NCI-H1105 (cell line): Measurements from ENCODE around the gene ROBO1.
"Not testable (repeated sequence)": the region's sequence is repeated elsewhere in the genome, so short reads cannot be mapped to it uniquely, and the experiment has no call there.

ENCODE experiments used
- DNase-seq: peaks from one replicate; lab custom pipeline; 2025; lab: John Stamatoyannopoulos, UW

ROBO1 gene

DNA sequence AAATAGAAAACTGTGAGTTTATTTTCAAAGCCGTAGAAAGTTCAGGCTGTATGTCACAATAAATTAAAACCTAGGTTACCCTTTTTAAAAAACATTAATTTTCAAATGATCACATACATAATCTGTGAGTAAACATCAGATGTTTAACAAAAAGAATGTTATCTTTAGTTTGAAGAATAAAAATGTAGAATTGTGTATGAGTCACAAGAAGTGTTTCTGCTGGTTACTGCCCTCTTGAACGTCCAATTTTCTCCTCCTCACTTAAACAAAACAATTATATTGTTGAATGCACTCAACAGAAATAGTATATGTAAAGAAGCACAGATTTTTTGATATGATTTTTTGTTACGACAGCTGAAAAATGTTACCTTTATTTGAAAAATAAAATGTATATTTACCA is 855.1 kb downstream of the ROBO1 start:
- DNase-seq = no peak

DNA sequence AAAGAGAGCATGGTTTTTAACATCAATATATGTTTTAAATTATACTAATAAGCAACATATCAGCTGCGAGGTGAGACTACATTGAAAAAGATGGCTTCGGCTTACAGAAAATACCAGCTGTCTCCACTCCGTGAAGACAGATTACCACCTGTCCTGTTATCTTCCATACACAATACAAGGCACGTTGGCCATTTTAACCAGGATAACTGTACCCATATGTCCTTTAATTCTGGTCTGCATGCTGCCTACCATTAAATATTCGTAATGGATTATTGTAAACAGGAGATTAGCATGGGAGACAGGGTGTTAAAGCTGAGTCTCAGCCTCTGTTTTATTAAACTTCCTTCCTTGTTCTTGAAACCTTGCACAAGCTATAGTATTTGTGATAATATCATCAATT is 855.5 kb downstream of the ROBO1 start:
- DNase-seq = no peak

DNA sequence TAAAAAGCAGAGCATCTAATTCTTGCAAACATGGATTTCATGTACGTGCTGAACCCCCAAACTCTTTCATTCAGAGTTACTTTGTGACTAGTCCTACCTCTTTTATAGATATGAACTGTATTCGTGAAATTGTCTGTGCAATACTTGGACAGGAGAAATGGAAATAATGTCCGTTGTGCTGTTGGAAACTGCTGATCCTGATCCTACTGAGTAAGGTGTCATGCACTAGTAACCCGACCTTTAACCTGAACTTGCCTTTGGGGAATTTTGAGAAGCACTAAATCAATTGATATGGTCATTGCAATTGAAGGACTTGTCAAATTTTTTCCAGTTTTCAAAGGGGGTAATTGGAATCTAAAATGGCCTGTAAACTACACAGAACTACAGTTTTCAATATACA is 856.4 kb downstream of the ROBO1 start:
- no peak for DNase-seq

DNA sequence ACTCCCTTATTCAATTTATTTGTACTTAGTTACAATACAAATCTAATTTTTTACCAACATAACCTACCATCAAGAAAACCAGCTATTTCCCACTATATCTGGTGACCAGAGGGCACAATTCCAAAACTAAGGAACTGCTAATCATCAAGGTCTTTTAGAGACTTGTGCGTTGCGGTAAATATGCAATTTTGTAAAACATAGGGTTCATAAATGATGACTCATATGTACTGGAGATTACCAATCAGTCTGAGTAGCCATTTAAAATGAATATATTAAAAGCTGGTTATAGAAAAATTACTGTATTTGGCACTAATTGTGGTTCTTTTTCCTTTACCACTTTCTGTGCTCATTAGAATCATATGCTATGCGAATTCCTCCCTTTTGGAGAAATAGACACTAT is 859.6 kb downstream of the ROBO1 start:
- DNase-seq = no peak

DNA sequence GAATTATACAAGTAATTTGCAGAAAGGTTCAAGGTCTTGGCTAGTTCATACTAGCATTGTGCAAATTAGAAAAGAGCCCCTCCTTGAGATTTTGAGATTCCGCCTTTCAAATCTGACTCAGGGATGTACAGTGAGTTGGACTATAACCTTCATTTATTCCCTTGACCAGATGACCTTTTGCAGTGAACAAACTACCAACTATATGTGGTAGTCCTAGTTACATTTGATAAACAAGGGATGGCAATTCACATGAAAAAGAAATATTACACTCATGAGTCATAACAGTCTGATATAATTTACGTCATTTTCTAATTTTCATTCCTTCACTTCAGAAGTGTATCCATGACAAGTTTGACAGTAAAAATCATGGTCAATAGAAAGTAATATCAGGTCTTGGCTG is 860.4 kb downstream of the ROBO1 start:
- no peak for DNase-seq

DNA sequence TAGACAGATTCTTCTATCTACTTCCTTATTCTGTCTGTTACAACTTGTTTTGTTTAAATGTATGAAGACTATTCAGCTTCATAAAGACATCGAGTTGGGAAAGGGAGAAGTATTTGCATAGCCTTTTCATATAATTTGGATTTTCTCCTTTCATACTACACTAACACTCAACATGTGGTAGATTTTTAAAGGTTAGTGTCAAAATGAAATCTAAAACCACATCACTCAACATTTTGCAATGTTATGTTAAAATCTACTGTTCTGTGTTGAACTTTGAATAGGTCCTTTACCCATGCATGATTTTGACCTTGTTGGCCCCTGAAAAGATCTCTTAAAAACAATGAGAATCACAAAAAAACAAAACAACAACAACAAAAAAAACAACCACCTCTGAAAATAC is 860.9 kb downstream of the ROBO1 start:
- DNase-seq = no peak

DNA sequence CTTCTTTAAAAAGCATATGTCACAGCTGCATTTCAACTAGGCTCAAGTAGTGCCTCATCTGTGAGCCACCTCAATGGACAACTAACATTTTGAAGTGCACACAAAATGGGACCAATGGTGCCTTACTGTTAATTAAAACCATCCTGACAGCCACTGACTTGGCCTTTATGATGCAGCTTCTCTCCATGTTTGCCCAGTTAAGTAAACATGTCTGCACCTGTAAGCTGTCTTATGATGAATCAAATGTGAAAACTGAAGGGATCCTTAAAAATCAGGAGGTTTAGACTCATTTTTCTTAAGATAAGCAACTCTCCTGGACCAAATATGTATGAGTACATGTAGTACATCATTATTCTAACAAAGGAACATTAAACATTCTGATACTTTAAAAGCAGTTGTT is 861.6 kb downstream of the ROBO1 start:
- peak; percentile 26 for DNase-seq

DNA sequence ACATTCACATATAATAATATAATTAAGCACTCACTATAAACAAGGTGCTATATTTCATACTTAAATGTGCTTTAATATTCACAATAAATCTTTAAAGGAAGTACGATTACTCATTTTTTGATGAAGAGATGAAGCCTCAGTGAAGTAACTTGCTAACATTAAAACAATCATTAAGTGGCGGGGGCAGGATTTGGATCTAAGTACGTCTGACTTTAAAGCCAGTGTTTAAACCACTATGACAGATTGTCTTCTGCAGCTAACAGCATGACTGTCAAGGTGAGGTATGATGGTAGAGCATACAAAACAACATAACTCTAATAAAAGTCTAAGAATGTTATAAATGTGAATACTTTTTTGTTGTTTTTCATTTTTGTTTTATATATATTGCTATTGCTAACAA is 862.1 kb downstream of the ROBO1 start:
- DNase-seq = no peak

DNA sequence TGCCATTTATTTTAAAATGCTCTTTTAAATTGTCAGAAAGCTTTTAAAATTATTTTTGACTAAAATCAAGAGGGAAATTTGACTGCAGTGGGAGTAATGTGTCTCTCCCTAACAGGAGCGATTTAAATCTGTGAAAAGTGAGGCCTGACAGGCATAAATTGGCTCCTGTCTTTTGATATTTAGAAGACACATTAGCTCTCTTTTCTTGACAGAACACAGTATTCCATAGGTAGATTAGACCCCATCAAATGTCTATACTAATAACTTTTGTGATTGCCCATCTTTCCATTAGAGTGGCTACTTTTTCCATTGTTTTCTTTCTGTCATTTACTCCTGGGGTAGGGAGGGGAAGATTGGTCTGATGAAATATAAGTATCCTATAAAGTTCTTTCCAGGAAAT is 866.3 kb downstream of the ROBO1 start:
- no peak for DNase-seq

DNA sequence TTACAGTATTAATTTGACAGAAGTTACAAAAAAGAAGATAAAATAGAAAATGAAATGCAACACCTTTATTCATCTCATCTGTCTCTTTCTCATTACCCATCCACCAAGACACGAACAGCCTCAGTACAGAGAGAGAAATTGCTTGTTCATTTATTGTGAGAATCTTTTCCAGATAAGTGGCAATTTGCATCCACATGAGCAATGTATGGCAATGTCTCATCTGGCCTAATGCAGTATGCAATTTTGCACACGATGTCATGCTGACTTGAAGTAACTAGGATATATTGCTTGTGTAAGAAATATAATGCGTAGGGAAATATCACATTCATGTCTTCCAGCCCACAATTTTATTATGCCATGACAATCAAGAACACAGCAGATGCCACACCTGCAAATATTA is 866.9 kb downstream of the ROBO1 start:
- DNase-seq = no peak

DNA sequence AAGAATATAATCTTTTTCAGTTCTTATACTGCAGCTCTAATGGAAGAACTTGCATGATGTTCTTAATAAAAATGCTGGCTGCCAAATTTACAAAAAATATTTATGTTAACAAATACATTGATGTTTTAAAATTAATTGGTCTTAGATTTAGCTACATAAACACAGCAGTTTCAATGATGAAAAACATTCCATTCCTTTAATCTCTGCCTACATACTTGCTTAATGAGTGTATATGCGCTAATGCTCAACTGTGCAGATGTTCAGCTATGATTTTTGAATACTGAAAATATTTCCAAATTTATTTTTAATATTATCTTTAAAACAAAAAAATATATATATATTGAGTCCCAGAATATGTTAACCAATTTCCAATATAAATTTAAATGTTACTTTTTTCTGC is 867.4 kb downstream of the ROBO1 start:
- DNase-seq = no peak

DNA sequence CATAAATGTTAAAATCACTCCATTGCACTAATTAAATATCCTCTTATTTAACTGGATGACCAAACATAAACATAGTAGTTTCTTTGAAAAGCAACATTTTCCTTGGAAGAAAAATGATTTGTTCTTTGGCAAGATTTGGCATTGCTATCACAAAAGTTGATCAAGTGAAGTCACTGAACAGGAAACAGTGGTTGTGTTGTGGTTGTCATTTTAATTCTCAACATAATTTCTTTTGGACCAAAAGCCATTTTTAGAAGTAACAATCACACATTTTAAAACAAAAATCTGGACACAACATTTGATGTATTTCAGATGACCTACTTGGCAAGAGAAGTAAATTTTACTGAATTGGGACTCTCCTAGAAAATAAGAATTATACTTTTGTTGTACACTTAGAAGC is 872.3 kb downstream of the ROBO1 start:
- no peak for DNase-seq

DNA sequence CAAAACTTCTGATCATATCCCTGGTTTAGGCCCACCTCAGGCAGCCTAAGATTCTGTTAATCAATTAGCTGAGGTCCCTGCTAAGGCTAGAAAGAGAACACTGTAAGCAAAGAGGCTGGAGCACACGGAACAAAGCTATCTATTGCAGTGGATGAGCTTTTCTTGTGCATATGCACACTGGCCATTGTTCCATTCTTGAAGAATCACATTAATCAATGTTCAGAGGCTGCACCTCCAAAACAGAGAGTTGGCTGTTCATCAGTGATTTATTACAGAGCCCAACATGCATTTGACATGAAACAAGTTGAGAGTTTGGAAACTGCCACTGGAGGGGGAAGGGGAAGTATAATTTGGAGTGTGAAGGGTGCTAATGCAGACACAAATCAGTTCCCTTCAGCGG is 873.0 kb downstream of the ROBO1 start:
- DNase-seq = no peak

DNA sequence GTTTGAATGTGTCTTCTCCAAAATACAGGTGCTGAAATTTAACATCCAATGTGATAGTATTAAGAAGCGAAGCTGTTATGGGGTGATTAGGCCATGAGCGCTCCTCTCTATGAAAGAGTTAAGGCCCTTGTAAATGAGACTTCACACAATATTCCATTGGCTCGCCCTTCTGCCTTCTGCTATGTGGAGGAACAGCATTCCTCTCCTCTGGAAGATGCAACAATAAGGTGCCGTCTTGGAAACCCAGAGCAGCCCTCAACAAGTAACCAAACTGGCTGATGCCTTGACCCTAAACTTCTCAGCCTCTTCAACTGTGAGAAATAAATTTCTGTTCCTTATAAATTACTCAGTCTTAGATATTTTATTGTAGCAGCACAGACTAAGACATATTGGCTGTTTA is 874.6 kb downstream of the ROBO1 start:
- no peak for DNase-seq

DNA sequence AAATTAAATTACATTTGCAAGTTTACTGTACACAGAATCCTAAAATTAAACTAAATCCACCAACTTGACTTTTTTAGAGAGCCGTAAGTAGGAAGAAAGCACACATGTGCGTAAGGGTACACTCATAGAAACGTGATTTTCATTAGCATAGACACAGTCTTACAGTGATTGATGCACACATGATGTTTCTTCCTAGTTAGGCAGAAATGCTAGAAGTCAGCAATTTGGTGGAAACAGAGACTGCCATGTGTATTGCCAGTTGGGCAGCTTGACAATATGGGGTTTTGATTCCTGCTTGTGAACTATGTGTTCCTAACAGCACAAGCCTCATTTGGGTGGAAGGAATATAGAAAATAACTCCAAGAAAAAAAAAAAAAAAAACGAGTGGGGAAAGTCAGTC is 878.5 kb downstream of the ROBO1 start:
- DNase-seq = no peak

DNA sequence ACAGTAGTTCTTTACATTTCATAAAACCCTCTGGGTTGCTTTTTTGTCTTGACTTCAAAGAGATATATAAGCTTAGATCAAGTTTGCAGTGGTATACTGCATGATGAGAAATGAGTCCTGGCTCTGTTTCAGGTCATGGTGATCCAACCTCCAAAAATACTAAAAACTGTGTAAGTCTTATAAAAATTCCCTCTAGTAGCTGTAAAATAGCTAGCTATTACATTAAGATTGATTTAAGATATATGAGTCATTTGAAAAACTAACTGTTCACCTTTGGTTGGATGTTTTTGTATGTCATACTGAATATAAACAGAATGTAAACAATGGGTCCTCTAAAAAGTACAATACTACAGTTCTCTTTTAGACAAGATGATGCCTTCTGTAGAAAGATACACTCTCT is 879.2 kb downstream of the ROBO1 start:
- no peak for DNase-seq

DNA sequence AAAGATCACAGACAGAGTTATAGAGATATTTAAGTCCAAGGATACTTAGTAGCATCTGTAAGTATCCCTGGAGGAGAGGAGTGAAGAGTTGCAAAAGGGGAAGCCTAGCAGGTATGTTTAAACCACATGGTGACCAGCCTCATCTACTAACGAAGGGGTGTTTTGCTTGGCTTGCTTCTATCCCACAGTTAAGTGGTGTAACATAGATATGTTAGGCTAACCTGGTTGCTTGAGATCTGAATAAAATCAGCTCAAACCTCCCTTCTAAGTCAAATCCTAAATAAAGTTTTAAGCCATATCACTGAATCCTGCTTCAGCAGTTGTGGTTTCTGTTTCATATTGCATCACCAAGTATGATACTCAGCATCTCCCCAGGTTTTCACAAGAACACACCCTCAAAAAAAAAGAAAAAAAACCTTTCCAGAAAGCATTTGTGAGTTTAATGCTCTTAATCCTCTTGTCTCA is 880.2 kb downstream of the ROBO1 start:
- no peak for DNase-seq

DNA sequence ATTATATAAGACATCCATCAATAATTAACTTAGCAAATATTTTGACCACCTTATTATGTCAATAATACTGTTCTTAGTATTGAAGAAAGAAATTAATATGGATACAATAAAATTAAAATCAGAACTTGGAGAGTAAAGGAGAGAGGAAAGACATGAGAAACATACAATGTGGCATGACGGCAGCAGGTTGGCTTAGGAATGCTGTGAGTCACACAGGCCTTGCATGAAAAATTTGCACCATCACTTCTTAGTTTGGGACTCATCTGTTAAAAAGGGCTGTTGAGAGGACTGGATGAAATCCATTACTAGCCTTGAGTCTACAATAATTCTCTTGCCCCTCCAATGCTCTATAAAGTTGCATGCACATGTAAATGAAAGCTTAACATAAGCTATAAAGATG is 880.8 kb downstream of the ROBO1 start:
- no peak for DNase-seq

DNA sequence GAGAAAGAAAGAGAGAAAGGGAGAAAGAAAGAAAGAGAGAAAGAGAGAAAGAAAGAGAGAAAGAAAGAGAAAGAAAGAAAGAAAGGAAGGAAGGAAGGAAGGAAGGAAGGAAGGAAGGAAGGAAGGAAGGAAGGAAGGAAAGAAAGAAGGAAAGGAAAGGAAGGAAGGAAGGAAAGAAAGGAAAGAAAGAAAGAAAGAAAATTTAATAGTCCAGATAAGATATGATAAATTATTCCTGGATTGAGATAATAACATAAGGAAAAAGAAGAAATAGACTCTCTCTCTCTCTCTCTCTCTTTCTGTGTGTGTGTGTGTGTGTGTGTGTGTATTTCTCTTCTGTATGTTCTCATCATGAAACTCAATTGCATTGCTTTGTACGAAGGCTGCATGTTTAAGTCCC is 883.2 kb downstream of the ROBO1 start:
- DNase-seq = not testable (repeated sequence)

DNA sequence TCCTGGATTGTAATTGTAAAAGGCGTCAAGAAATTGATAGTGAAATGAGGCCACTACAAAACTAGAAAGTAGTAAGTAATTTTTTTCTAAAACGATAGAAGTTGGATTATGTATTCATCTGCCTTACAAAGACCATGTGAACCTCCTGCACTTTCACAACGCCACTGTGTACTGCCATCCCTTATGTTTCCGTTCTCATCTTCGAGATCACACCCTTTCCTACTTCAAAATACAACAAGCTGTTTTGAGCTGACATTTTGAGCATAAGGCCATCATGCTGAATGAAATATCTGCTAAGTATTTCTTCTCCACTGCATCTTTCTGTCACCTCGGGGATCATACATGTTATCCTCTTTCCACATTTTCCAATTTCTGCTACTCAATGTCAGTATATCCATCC is 885.5 kb downstream of the ROBO1 start:
- no peak for DNase-seq

DNA sequence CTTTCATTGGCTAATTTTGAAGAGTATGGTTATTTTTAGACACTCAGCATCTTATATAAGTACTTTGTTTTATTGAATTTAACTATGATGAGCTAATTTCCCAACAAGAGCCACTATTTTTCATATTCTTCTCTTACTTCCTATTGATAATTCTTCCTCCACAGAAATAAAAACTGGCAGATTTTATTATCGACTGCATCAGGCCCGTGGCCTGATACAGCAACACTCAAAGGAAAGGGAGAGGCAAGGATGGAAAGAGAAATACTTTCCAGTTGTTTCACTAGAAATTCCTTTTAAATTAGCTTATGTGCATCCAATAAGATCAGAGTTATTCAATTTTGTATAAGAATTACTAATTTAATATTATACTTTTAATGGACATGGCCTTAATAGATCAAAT is 886.3 kb downstream of the ROBO1 start:
- no peak for DNase-seq

DNA sequence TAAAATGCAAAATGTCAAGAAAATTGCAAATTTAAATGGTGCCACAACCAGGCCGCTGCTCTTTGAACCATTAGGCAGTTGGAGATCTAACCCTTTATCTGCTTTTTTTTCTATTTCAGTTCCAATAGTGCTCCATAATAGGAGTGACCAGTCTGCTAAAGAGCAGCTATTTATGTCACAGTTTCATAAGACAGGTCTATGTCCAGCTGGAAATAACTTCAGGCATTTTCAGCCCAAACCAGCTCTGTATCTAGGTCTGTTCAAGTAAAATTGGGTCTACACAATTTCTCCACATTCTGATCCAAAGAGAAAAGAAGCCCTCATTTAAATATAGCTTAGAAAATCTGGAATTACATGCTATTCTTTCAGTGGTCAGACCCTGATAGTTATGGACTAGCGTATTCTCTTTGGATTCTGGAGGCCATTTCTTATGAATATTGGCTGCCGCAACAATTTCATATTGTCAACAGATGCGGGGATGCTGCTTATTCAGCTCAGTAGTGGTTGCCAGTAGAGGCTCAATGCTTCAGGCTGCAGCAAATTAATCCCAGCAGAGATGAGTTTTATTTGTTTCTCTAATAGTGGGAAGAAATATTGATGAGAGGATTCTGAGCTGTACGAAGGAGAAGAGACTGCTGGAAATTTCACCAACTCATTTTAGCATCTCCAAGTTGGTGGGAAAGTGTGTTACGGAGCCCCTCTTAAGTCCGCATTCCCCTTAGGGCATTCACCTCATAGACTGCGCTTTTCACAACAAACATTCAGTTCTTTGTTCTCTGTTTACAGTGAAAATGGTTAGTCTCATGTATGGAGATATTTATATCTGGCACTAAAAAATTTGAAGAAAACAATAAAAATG is 887.0 kb downstream of the ROBO1 start:
- DNase-seq = no peak

DNA sequence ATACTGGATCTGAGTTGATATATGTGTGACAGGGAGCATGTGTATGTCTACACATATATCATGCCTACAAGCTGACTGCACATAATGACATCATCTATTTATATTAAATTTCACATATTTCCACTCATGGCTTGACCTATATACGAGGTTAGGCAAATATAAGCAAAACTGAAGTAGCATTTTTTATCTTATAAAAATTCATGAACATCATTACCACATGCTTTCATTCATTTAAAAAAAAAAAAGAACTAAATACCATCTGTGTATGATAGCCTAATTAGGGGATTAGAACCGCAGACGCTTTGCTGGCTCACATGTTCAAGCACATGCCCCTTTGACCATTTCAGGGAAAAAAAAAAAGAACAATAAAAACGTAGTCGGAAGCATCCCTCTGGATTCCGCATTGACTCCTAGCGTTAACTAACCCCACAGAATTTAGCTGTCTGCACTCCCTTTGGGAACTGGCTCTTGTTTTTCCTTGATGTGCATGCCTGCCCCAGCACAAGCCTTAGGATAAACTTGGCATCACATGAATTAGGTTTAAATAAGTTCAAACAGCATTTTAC is 888.4 kb downstream of the ROBO1 start:
- no peak for DNase-seq

DNA sequence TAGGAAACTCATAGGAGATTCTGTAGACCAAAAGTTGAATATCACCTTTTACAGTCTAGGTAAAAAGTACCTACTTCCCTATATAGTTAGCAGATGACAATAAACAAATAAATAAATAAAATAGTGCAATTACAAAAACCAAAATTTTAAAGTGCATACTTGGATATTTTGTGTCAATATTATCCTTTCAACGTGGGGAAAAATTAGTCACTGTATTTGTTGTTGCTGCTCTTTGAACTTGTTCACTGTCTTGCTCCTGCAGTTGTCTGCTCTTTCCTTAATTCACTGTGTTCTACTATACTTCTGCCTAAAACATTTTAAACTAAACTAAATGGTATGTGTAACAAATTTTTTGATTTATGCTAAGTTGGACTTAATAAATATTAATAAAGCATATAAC is 889.0 kb downstream of the ROBO1 start:
- DNase-seq = no peak
